Neural progenitor cell (in vitro differentiated cells): ENCODE measurements around the gene CKMT1B.

Source experiments
- CTCF ChIP-seq: fragments of 200-600 bp; sonication (generic); IDR thresholded peaks from 2 replicates; pipeline ENCODE4 v1.5.1; 2017; ENCODE audit warnings: antibody characterized with exemption, mild to moderate bottlenecking
- EZH2 ChIP-seq: fragments of 200-600 bp; sonication (generic); IDR thresholded peaks from 2 replicates; pipeline ENCODE4 v1.6.1; 2017; ENCODE audit warnings: antibody characterized with exemption, mild to moderate bottlenecking, moderate library complexity
- EZH2phosphoT487 ChIP-seq: fragments of 200-600 bp; sonication (generic); IDR thresholded peaks from 2 replicates; pipeline ENCODE4 v1.6.1; 2017; ENCODE audit warnings: antibody characterized with exemption

GRCh38 chr15:43544266-43544665 lies 49.6 kb upstream of the CKMT1B start:
- TF ChIP-seq CTCF = no peak
- TF ChIP-seq EZH2 = no peak
- TF ChIP-seq EZH2phosphoT487 = no peak
